GM20000 (cell line): ENCODE data around the gene ZNF215.

Source experiments
- DNase-seq: peaks from one replicate; pipeline ENCODE4 v3.0.0; 2012; ENCODE audit warnings: low spot score
- TF ChIP-seq, protein P1 (sequence below): IDR thresholded peaks from 2 replicates; pipeline ENCODE4 v1.5.1; 2012; ENCODE audit warnings: mild to moderate bottlenecking, control low read depth; ENCODE audit errors: extremely low read depth, missing control alignments

The ZNF215 gene

DNA sequence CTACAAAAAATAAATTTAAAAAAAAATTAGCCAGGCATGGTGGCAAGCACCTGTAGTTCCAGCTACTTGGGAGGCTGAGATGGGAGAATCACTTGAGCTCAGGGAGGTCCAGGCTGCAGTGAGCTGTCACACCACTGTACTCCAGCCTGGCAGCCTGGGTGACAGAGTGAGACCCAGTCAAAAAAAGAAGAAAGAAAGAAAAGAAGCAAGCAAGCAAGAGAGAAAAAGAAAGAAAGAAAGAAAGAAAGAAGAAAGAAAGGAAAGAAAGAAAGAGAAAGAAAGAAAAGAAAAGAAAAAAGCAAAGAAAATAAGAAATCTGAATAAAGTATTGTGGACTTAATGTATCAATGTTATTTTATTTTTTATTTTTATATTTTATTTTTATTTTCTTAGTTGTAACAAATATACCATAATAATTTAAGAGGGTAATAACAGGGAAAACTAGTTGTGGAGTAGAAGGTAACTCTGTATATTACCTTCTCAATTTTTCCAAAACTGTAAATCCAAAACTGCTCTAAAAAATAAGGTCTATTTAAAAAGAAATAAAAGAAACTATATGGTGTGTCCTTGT lies 1.1 kb upstream of the ZNF215 start:
- TF ChIP-seq, protein P1, sequence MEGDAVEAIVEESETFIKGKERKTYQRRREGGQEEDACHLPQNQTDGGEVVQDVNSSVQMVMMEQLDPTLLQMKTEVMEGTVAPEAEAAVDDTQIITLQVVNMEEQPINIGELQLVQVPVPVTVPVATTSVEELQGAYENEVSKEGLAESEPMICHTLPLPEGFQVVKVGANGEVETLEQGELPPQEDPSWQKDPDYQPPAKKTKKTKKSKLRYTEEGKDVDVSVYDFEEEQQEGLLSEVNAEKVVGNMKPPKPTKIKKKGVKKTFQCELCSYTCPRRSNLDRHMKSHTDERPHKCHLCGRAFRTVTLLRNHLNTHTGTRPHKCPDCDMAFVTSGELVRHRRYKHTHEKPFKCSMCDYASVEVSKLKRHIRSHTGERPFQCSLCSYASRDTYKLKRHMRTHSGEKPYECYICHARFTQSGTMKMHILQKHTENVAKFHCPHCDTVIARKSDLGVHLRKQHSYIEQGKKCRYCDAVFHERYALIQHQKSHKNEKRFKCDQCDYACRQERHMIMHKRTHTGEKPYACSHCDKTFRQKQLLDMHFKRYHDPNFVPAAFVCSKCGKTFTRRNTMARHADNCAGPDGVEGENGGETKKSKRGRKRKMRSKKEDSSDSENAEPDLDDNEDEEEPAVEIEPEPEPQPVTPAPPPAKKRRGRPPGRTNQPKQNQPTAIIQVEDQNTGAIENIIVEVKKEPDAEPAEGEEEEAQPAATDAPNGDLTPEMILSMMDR, result no peak
- no peak for DNase-seq

DNA sequence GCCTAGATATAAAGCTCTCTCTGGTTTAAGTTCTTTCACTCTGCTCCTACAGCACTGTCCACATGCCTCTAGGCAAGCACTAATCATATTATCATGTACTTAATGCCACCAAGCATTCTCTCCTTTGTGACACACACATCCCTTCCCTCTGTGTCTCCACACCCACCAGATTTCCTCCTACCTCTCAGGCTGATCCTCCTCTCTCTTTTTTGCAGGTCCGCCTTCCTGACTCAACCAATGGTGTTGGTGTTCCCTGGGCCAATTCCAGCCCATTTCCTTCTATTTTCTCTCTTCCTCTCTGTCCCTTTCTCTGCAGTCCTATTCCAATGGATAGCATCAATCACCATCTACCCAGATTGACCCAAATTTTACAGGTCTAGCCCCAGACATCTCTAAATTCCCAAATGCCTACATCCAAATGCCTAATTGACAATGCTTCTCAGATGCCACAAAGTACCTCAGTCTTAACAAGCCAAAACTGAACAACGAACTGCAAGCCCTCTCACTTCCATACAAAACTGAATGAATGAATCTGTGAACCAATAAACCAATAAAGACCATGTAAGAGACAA lies 504 bp upstream of the ZNF215 start:
- TF ChIP-seq, protein P1, result no peak
- DNase-seq, result no peak

DNA sequence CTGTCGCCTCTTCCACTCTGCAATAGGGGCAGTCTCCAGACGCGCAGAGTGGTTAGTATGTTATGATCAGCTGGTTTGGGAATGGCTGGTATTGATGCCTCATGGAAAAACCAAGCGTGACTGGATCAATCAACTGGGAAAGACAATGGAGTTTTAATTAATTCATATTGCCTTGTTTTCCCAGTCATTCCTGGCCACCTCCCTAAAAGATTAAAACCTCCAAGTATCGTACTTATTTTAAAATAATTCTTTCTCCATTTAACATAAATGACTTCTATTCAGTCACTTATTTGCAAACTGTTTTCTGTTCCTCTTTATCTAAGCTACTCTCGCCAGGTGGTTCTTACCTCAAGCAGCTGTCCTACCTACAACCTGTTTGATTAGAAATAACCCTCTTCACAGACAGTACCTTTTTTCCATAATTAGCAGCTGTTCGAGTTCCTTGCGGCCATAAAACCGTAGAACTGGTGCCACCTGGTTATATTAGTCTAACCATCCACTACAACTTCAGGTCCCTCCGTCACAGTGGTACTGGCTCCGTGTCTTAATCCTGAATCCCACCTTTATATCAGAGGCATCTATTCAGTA lies 898 bp downstream of the ZNF215 start:
- TF ChIP-seq, protein P1, result no peak
- peak; percentile 26 for DNase-seq

DNA sequence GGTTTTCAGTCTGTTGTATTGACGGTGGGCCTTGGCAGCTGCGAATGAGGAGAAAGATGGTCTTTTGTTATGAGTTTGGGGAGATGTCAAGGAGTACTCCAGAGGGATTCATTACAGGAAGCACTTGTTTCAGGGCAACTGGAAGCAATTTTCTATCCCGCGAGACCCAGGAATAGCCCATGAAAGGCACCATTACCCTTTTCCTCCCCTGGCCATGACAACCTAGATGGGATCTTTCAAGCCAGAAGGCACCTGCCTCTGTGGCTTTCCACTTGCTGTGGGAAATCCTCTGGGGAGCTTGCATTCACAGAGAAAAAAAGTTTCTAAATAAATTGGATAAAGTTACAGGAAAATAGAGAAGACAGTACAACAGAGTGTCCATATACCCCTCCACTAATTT lies 2.7 kb downstream of the ZNF215 start:
- TF ChIP-seq, protein P1, result no peak
- no peak for DNase-seq

DNA sequence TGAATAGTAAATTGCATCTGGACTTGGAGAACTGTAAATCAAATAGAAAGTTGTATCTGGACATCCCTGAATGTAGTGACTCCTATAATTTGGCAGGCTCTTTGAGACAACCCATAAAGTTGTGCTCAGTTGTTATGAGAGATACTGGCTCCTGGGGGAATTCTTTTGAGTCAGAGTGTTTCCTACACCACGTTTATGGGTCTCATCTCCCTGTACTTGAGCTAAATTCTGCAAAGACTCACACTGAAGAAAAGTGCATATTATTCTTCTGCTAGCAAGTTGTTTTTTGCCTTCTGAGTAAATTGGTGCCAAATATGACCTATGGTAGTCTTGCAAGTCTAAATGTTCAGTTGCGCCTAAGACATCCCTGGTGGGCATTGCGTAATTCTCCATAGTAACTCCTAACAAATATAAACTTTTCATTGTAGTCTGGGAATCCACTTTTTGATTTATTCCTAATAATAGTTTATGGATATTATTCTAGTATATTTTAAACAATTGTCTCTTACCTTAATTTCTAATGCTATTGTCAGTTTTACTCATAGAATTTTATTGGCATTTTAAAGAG lies 5.0 kb downstream of the ZNF215 start:
- TF ChIP-seq, protein P1, result no peak

DNA sequence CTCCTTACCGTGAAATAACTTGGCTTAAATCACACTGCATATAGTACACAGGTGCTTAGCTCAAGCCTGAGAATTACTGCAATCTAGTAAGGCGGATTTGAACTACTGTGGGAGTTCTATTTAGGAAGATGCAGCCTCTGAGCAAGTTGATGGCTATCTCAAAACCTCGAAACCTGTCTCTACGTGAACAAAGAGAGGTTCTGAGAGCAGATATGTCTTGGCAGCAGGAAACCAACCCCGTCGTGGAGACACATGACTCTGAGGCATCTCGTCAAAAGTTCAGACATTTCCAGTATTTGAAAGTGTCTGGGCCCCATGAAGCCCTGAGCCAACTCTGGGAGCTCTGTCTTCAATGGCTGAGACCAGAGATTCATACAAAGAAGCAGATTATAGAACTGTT lies 5.9 kb downstream of the ZNF215 start:
- TF ChIP-seq, protein P1, result no peak
- DNase-seq, result no peak

More for the DNA sequence above, 5.0 kb downstream of the ZNF215 start:
- no peak for DNase-seq

DNA sequence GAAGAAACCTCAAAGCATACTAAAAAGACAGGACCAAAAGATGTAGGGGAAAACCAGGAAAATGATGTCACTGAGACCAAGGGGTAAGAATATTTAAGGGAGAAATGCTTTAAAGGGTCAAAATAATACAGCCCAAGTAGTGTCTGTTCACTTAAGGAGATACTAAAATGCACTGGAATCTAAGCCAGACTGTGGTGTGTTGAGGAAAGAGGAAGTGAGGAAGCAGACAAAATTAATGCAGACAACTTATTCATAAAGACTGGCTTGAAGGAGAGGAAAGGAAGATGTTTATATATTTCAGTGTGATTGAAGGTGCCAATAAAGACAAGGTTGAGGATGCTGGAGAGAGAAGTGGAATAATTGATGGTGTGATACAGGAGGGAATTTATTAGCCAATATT lies 15.7 kb downstream of the ZNF215 start:
- TF ChIP-seq, protein P1, result no peak
- DNase-seq, result no peak
